TTC549 (cell line): ENCODE data around the gene PRKX.
"Not testable (repeated sequence)": the region's sequence is repeated elsewhere in the genome, so short reads cannot be mapped to it uniquely, and the experiment has no call there.

Experiments used
- FAIRE-seq: peaks from 2 replicates; lab custom pipeline; 2012; peaks lifted over from hg19 to GRCh38; lab: Jason Lieb, UNC

PRKX gene

GRCh38 chrX:3713225-3713936, at the start of gene PRKX:
Gene PRKX (minus strand): TSS chrX:3713649. CDS start chrX:3713253, 396 bp downstream.
- no peak for FAIRE-seq

DNA sequence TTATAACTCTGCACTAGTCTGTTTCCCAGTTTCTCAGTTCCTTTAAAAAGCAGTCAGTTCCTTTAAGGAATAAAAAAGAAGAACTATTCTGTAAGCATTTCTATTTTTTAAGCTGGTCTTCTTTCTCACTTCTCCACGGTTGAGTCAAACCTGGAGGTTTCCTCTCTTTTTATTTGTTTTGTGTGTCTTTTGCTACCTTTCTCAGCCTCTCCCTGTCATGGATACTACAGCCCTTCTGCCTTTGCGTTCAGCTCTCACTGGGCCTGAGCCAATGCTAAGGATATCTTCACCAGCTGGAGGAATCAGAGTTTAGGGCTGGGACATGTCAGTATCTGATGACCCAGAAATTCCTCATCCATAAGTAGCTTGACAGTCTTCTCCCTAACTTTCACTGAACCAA, 49.7 kb upstream of the PRKX start:
- no peak for FAIRE-seq

- FAIRE-seq = no peak
Observed at GRCh38 chrX:3757510-3758025, 44.1 kb upstream of the PRKX start.

GRCh38 chrX:3748052-3748559, 34.7 kb upstream of the PRKX start:
- FAIRE-seq = no peak

DNA sequence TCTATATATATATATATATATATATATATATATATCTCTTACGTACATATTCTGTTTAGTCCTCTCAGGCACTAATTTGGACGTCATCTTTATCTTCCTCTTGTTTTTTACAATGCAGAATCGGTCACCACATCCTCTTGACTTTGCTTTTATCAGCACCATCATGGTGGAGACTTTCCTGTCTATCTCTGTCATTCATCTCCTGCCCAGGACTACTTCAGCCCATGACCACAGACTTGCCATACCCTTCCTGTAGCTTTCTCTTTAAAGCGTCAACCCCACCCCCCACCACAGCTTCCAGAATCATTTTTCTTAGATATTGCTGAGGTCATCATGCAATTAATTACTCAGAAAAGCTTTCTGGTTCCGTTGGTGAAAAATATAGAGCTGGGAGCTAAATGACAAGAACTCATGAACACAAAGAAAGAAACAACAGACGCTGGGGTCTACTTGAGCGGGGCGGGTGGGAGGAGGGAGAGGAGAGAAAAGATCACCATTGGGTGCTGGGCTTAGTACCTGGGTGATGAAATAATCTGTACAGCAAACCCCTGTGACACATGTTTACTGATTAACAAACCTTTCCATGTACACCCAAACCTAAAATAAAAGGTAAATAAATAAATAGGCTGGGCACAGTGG, 30.5 kb upstream of the PRKX start:
- FAIRE-seq = no peak

- FAIRE-seq = not testable (repeated sequence)
Observed at GRCh38 chrX:3740946-3741345, 27.5 kb upstream of the PRKX start.

DNA sequence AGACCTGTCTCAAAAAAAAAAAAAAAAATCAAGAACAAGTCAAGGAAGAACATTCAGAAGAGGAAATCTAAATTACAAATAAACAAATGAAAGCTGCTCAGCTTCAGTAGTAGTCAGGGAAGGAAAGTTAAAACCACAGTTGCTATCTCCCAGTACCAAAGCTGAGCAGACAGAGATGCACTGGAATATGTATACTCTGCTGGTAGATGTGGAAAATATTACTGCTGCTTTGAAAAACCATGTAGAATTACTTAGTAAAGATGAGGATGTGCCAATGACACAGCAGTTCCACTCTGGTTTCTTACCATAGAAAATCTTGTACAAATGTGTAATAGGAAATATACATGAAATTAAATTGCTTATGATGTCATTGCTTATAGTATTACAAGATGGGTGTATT, 25.1 kb upstream of the PRKX start:
- FAIRE-seq = no peak

- FAIRE-seq = not testable (repeated sequence)
Observed at GRCh38 chrX:3736536-3736935, 23.1 kb upstream of the PRKX start.

- FAIRE-seq = not testable (repeated sequence)
Observed at GRCh38 chrX:3735891-3736290, 22.4 kb upstream of the PRKX start.

DNA sequence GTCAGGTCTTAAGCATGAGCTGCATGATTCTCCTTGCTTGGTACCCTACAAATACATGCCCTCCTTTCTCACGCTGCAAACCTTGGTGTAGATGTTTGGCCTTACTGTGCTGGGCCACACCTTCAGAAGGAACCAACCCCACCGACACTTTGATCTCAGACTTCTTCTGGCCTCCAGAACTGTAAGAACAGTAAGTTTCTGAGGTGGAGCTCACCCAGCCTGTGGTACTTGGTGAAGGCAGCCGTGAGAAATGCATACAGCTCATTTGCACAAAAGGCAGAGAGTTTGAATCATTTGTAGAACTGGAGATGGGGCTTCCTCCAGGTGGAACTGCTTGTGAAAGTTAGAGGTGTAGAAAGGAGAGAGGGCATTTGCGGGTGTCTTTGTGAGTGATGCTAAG, 21.0 kb upstream of the PRKX start:
- FAIRE-seq = not testable (repeated sequence)

GRCh38 chrX:3733043-3733430, 19.6 kb upstream of the PRKX start:
- FAIRE-seq = no peak

GRCh38 chrX:3732326-3733042, 19.0 kb upstream of the PRKX start:
- FAIRE-seq = not testable (repeated sequence)

- FAIRE-seq = no peak
Observed at GRCh38 chrX:3728454-3728853, 15.0 kb upstream of the PRKX start.

- FAIRE-seq = not testable (repeated sequence)
Observed at GRCh38 chrX:3723460-3723859, 10.0 kb upstream of the PRKX start.

- FAIRE-seq = no peak
Observed at GRCh38 chrX:3717742-3718420, 4.4 kb upstream of the PRKX start.

- FAIRE-seq = no peak
Observed at GRCh38 chrX:3715921-3716320, 2.5 kb upstream of the PRKX start.

GRCh38 chrX:3714706-3715479, 1.4 kb upstream of the PRKX start:
- not testable (repeated sequence) for FAIRE-seq

- FAIRE-seq = no peak
Observed at GRCh38 chrX:3713937-3714434, 537 bp upstream of the PRKX start.

DNA sequence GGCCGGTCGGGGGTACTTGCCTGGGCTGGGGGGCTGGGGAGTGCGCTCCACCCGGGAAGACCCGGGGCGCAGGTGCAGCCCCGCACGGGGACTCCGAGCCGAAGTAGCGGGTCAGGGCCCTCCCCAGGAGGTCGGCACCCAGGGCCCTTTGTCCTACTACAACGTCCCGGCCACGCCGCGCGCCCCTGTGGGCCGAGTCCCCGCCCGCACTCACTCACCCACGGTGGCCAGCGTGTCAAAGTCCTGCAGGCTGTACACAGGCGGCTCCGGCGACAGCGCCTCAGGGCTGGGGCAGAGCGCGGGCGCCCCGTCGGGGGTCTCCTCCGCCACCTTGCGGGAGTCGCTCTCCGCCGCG, 602 bp downstream of the PRKX start:
- no peak for FAIRE-seq

DNA sequence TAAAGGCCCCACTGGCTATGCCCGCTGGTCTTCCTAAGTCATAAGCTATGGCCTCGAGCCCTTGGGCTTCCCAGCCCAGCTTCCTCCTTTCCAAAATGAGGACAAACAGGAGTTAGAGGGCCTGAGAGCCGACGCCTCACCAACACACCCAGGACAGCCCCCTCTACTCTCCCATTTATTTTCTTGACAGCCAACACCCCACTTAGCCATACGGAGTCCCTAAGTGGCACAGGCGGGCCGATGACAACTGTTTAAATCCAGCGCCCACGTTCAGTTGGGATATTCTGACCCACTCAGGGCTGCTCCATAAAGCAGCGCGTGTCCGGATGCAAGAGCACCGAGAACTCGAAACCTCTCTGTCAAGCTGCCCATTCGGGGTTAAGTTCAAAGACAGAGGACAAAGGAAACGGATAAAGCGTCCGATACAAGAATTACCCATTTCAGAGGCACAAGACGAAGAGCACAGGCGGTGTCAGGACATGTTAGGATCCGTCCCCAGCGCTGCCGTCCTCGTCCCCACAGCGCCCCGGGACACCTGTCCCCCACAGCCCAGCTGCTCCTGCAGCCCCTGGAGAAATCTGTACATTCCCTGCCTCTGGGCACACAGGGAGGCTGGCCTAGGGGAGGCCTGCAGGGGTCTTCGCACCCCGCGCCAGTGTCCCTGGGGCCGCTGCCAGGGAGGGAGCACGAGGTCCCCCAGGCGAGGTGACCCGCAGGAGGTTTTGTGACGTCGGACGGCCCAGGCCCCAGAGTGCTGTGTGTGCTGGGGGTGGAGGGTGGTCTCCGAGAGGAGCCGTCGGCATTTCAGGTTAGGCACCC, 1.2 kb downstream of the PRKX start:
- no peak for FAIRE-seq
